HUES6 (cell line): ENCODE data around the gene PIGL.

Source experiments
- H3K27ac ChIP-seq: 2 replicates; pipeline ENCODE4 v1.7.0; 2013; ENCODE audit warnings: low read depth, mild to moderate bottlenecking, low read length, inconsistent platforms
- H3K27me3 ChIP-seq: 2 replicates; pipeline ENCODE4 v1.6.1; 2013; ENCODE audit warnings: low read length; ENCODE audit not compliant: control insufficient read depth, insufficient read depth
- H3K36me3 ChIP-seq: 2 replicates; pipeline ENCODE4 v1.6.1; 2013; ENCODE audit warnings: low read length; ENCODE audit not compliant: control insufficient read depth, insufficient read depth
- H3K4me1 ChIP-seq: 2 replicates; pipeline ENCODE4 v1.6.1; 2013; ENCODE audit warnings: low read length; ENCODE audit not compliant: control insufficient read depth, insufficient read depth
- H3K4me3 ChIP-seq: 2 replicates; pipeline ENCODE4 v1.5.1; 2013; ENCODE audit warnings: low read depth, low read length
- H3K9ac ChIP-seq: one replicate; pipeline ENCODE4 v1.6.1; 2013; ENCODE audit warnings: mild to moderate bottlenecking, low read length
- H3K9me3 ChIP-seq: 2 replicates; pipeline ENCODE4 v1.6.1; 2013; ENCODE audit warnings: low read depth, low read length; ENCODE audit not compliant: control insufficient read depth, insufficient read depth

The PIGL gene

DNA sequence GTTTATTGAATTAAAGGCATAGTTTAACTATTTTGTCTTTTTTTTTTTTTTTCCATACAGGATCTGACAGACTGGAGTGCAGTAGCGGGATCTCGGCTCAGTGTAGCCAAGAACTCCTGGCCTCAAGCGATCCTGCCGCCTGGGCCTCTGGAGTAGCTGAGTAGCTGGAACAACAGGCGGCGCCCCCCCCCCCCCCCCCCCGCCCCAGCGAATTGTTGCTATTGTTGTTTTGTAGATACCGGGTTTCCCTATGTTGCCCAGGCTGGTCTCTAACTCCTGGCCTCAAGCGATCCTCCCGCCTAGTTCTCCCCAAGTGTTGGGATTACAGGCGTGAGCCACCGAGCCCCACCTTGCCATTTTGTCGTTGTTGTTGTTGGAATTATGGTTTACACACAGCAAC lies 137.6 kb downstream of the PIGL start:
- peaks cover 3% of the 10 kb centered on the region for H3K36me3 ChIP-seq
- H3K27ac ChIP-seq = no peak overlapping the region
- no peaks in the 10 kb centered on the region for H3K27me3 ChIP-seq
- H3K4me3 ChIP-seq = no peak overlapping the region
- peaks cover 12% of the 10 kb centered on the region for H3K4me1 ChIP-seq
- no peak overlapping the region for H3K9ac ChIP-seq
- H3K9me3 ChIP-seq = no peaks in the 10 kb centered on the region

DNA sequence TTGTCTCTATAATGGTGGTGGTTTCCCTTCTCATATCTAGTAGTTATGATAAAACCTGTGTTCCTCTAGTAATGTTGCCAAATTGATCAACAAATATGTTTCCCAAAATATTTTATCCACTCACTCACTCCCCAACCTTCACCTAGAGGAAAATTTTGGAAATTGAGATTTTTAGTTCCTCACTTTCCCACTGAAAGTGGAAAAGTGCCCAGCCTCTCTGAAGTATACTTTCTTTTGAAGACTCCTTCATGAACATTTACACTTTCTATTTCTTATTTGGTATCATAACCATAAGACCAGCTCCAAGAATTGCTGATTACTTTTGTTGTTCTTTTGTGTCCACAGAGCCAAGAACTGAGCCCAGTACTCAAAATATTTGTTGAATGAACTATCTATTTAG lies 141.4 kb downstream of the PIGL start:
- Histone ChIP-seq H3K4me3 (no peak overlapping the region), H3K4me1 (0 out of 2 replicates have a peak, but pooled peaks cover 3% of the 10 kb centered on the region), H3K27me3 (no peaks in the 10 kb centered on the region), H3K36me3 (no peaks in the 10 kb centered on the region), H3K27ac (no peak overlapping the region), H3K9ac (no peak overlapping the region), H3K9me3 (no peaks in the 10 kb centered on the region)

DNA sequence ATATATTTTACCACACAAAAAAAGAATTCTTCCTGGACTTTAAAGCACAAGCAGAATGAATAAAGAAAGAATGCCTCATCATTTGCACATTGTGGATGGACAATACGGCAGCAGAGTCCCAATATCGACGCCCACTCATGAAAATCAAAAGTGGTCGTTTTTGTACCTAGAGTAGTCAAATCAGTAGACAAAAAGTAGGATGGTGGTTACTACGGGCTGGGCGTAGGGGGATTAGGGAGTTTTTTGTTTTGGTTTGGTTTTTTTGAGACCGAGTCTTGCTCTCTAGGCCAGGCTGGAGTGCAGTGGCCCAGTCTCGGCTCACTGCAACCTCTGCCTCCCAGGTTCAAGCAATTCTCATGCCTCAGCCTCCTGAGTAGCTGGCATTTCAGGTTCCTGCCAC lies 144.9 kb downstream of the PIGL start:
- Histone ChIP-seq H3K27me3 (no peaks in the 10 kb centered on the region), H3K4me3 (no peak overlapping the region), H3K4me1 (no peaks in the 10 kb centered on the region), H3K9me3 (no peaks in the 10 kb centered on the region), H3K9ac (no peak overlapping the region), H3K36me3 (no peaks in the 10 kb centered on the region), H3K27ac (no peak overlapping the region)

DNA sequence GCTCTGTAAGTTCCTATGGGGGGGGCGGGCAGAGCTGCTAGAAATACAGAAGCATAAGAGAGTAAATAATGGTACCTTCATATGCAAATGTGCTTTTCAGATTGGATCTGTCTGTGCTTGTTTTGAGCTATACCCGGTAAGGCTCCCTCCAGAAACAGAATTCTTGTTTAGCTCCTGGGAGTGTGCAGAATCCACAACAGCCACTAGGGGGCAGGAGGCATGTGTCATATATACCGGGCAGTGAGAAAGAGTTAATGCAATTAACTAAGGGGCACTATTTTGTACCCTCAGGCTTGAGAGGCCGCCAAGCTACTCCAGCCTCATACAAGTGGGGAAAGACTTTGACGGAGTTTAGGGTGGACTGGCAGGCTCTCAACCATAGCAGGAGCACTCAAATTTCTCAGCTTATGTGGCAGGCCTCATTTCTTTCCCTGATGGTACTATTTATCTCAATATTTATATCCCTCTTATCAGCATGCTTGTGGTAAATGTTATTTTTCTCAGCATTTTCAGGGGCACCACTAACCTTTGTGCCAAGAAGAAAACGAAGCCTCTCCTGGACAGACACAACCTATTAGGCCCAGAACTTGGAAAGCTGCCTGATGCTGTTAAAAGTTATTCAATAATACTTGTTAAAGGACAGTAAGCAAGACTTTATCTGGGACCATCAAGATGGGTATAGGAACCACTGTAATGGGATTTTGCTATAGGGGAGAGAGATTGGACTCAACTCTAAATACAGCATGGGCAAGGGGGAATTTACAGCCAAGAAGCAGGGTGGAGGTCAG lies 146.9 kb downstream of the PIGL start:
- H3K27me3 ChIP-seq = no peaks in the 10 kb centered on the region
- H3K36me3 ChIP-seq = no peaks in the 10 kb centered on the region
- H3K9ac ChIP-seq = no peak overlapping the region
- no peaks in the 10 kb centered on the region for H3K4me1 ChIP-seq
- no peak overlapping the region for H3K4me3 ChIP-seq
- H3K27ac ChIP-seq = no peak overlapping the region
- no peaks in the 10 kb centered on the region for H3K9me3 ChIP-seq

DNA sequence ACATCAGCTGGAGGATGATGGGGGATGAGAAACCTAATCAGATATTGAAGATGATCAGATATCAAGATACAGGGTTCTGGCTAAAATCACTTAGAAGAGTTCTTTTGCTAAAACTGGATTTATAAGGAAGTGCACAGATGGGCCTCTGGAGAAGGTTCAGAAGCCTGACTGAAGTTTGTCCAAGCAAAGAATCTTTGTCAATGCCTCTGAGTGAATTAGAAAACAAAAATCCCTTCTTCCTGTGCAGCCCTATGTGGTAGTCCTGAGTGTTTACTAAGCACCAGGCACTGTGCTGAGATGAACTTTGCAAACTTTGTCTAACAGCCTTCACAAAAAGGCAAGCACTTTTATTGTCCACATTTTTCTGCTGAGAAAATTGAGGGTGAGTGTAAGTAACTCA lies 147.6 kb downstream of the PIGL start:
- Histone ChIP-seq H3K27ac (no peak overlapping the region), H3K4me1 (no peaks in the 10 kb centered on the region), H3K27me3 (no peaks in the 10 kb centered on the region), H3K36me3 (no peaks in the 10 kb centered on the region), H3K9me3 (no peaks in the 10 kb centered on the region), H3K4me3 (no peak overlapping the region), H3K9ac (no peak overlapping the region)

DNA sequence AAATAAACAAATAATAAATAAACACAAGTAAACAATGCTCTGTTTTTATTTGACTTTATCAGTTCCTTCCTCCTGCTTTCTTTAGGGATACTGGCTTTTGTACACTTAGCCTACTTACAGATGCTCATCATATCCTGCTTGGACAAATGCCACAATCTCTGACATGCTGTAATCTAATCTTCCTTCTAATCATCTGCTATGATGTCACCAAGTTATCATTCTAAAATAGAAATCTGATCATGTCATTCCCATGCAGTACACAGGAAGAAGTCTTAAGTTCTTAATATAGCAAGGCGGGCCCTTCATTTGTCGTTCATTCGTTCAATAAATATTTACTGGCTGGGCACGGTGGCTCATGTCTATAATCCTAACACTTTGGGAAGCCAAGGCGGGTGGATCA lies 154.7 kb downstream of the PIGL start:
- Histone ChIP-seq H3K36me3 (no peaks in the 10 kb centered on the region), H3K4me1 (no peaks in the 10 kb centered on the region), H3K27ac (no peak overlapping the region), H3K27me3 (no peaks in the 10 kb centered on the region), H3K4me3 (no peak overlapping the region), H3K9ac (no peak overlapping the region), H3K9me3 (no peaks in the 10 kb centered on the region)

DNA sequence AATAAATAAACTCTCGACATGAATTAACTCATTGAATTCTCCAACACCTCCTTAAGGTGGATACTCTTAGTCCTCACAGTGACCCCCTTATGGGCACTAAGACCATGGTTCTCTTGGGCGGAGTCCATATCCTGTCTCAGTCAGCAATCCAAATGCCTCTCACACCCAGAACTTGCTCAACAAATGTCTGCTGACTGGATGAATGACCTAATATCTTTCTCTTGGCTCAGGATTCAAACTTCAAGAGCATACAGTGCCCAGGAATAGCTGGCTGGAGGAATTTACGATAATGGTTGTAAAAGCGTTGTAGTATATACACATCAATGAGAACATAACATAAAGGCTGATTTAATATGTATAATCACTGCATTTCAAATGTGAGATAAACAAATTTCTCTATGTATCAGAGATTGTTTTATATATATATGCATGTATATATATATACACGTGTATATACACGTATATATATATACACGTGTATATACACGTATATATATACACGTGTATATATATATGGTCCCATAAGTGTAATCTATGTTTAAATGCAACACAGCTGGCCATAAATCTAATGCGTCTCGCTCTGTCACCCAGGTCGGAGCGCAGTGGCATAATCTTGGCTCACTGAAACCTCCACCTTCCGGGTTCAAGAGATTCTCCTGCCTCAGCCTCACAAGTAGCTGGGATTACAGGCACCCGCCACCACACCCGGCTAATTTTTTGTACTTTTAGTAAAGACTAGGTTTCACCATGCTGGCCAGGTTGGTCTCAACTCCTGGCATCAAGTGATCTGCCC lies 157.3 kb downstream of the PIGL start:
- no peak overlapping the region for H3K27ac ChIP-seq
- H3K27me3 ChIP-seq = no peaks in the 10 kb centered on the region
- H3K36me3 ChIP-seq = no peaks in the 10 kb centered on the region
- H3K9ac ChIP-seq = no peak overlapping the region
- no peaks in the 10 kb centered on the region for H3K9me3 ChIP-seq
- H3K4me3 ChIP-seq = no peak overlapping the region
- peaks cover 4% of the 10 kb centered on the region; the same call in 1 of the 2 replicates for H3K4me1 ChIP-seq
